Upper lobe of right lung (tissue), 1 donor: ENCODE results near the gene DDX51. TPM values are rescaled to one million over a fixed set of nuclear protein-coding genes. Genes with fewer than 3 reads are reported as not detected.

Source experiments
- ATAC-seq: fragments of 200-7000 bp; cut with Tn5 transposase; one replicate; pipeline ENCODE4 v1.9.1; 2020; ENCODE audit warnings: mild to moderate bottlenecking, moderate library complexity
- DNase-seq: peaks from one replicate; pipeline ENCODE4 v3.0.0-alpha.2; 2020
- H3K27ac ChIP-seq: fragments of 200-600 bp; one replicate; pipeline ENCODE4 v1.8.0; 2022
- H3K27me3 ChIP-seq: fragments of 200-600 bp; one replicate; pipeline ENCODE4 v1.8.0; 2022; ENCODE audit warnings: mild to moderate bottlenecking
- H3K36me3 ChIP-seq: fragments of 200-600 bp; one replicate; pipeline ENCODE4 v1.8.0; 2022
- H3K4me1 ChIP-seq: fragments of 200-600 bp; one replicate; pipeline ENCODE4 v1.8.0; 2022
- H3K4me3 ChIP-seq: fragments of 200-600 bp; one replicate; pipeline ENCODE4 v1.8.0; 2022; ENCODE audit warnings: mild to moderate bottlenecking
- H3K9me3 ChIP-seq: fragments of 200-600 bp; one replicate; pipeline ENCODE4 v1.8.0; 2022
- intact Hi-C: fragments of 100-400 bp; cut with DNase I; formaldehyde crosslinking; loops from one replicate; pipeline ENCODE4 v1.11.0; 2022
- total RNA-seq: library from RNA; stranded (reverse); fragmentation: NEBNext Ultra II Directional; extraction: Animal tissue kit (Norgen Biotek cat#: 25700); gene quantifications from one replicate; pipeline ENCODE4 v1.2.1, GENCODE V29; 2021
- TF ChIP-seq, protein P1 (sequence below): fragments of 200-600 bp; IDR thresholded peaks from one replicate; pipeline ENCODE4 v1.8.0; 2022; ENCODE audit warnings: antibody characterized with exemption
- donor health status: DM: no; HTN: yes; CAD: no; lungs with severe emphysema.

DDX51 gene
- total RNA-seq, 1 donor from 2014 or later, result 16.2 TPM

DNA sequence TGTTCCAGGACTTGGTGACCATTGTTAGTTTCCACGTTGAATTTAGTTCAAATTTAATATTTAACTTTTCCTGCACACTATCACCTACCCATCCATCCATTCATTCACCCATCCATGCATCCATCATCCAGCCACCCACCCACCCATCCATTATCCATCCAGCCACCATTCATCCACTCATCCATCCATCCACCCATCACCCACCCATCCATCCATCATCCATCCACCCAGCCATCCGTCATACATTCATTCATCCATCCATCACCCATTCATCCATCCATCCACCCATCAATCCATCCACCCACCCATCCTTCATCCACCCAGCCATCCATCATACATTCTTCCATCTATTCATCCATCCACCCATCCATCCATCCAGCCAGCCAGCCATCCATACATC is 22.0 kb upstream of the DDX51 start:
- no peak overlapping the region for H3K4me3 ChIP-seq
- TF ChIP-seq, protein P1, sequence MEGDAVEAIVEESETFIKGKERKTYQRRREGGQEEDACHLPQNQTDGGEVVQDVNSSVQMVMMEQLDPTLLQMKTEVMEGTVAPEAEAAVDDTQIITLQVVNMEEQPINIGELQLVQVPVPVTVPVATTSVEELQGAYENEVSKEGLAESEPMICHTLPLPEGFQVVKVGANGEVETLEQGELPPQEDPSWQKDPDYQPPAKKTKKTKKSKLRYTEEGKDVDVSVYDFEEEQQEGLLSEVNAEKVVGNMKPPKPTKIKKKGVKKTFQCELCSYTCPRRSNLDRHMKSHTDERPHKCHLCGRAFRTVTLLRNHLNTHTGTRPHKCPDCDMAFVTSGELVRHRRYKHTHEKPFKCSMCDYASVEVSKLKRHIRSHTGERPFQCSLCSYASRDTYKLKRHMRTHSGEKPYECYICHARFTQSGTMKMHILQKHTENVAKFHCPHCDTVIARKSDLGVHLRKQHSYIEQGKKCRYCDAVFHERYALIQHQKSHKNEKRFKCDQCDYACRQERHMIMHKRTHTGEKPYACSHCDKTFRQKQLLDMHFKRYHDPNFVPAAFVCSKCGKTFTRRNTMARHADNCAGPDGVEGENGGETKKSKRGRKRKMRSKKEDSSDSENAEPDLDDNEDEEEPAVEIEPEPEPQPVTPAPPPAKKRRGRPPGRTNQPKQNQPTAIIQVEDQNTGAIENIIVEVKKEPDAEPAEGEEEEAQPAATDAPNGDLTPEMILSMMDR, result no peak
- H3K36me3 ChIP-seq, result no peaks in the 10 kb centered on the region
- H3K27ac ChIP-seq, result no peak overlapping the region
- H3K27me3 ChIP-seq, result peaks cover 22% of the 10 kb centered on the region
- H3K9me3 ChIP-seq, result no peaks in the 10 kb centered on the region
- intact Hi-C loops, result no loop called here
- peaks cover 13% of the 10 kb centered on the region for H3K4me1 ChIP-seq
- ATAC-seq, result no peak
- DNase-seq, result peak; percentile 3

DNA sequence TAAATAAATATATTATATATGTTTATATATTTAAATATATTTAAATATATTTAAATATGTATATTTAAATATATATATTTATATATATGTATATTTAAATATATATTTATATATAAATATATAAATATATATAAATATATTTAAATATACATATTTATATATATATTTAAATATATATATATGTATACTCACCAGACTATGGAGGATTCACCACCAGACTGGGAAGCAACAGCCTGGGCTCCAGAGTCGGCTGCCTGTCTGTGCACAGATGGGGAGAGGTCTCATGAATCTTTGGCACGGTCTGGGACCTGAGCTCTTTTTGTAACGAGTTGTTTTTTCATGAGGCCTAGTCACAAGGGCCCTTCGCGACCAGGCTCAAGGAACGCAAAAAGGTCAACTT is 21.5 kb upstream of the DDX51 start:
- Histone ChIP-seq H3K9me3 (no peaks in the 10 kb centered on the region), H3K27ac (no peak overlapping the region), H3K36me3 (no peaks in the 10 kb centered on the region), H3K4me1 (peaks cover 13% of the 10 kb centered on the region), H3K4me3 (no peak overlapping the region), H3K27me3 (peaks cover 17% of the 10 kb centered on the region)
- intact Hi-C loops, result no loop called here
- ATAC-seq (no peak), DNase-seq (peak; percentile 19)
- TF ChIP-seq, protein P1, result no peak

DNA sequence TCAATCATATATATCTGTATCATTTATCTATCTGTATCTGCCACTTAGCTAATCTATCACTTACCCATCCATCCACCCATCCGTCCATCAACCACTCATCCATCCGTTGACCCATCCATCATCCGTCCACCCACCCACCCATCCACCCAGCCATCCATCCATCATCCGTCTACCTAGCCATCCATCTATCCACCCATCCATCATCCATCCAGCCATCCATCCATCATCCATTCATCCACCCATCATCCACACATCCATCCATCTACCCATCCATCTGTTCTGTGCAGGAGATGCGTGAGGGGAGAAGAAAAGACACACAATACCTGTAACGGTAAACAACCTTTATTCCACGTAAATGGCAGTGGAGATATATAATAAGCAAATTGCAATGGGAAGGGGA is 20.3 kb upstream of the DDX51 start:
- Histone ChIP-seq H3K27ac (no peak overlapping the region), H3K27me3 (peaks cover 11% of the 10 kb centered on the region), H3K9me3 (no peaks in the 10 kb centered on the region), H3K4me3 (no peak overlapping the region), H3K36me3 (no peaks in the 10 kb centered on the region), H3K4me1 (peaks cover 13% of the 10 kb centered on the region)
- TF ChIP-seq, protein P1, result no peak
- intact Hi-C loops, result no loop called here
- ATAC-seq (no peak), DNase-seq (no peak)

DNA sequence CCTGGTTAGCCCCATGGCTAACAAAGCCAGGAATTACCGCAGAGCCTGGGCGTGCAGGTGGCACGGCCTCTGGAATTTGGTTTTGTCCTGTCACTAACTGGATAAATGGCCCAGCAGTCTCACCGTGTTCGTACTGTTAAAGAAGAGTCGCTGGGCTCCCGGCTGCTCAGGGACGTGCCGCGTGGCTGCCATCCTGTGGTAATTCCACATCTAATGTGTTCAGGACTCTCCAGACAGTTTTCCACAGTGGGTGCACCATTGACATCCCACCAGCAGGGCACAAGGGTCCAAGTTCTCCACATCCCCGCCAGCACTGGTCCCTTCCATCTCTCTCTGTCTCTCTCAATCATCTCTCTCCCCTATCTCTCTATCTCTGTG is 19.8 kb upstream of the DDX51 start:
- intact Hi-C loops, result no loop called here
- Histone ChIP-seq H3K4me1 (peaks cover 13% of the 10 kb centered on the region), H3K9me3 (no peaks in the 10 kb centered on the region), H3K27me3 (peaks cover 8% of the 10 kb centered on the region), H3K36me3 (no peaks in the 10 kb centered on the region), H3K4me3 (no peak overlapping the region), H3K27ac (no peak overlapping the region)
- no peak for ATAC-seq
- TF ChIP-seq, protein P1, result peak; percentile 10
- DNase-seq, result no peak

DNA sequence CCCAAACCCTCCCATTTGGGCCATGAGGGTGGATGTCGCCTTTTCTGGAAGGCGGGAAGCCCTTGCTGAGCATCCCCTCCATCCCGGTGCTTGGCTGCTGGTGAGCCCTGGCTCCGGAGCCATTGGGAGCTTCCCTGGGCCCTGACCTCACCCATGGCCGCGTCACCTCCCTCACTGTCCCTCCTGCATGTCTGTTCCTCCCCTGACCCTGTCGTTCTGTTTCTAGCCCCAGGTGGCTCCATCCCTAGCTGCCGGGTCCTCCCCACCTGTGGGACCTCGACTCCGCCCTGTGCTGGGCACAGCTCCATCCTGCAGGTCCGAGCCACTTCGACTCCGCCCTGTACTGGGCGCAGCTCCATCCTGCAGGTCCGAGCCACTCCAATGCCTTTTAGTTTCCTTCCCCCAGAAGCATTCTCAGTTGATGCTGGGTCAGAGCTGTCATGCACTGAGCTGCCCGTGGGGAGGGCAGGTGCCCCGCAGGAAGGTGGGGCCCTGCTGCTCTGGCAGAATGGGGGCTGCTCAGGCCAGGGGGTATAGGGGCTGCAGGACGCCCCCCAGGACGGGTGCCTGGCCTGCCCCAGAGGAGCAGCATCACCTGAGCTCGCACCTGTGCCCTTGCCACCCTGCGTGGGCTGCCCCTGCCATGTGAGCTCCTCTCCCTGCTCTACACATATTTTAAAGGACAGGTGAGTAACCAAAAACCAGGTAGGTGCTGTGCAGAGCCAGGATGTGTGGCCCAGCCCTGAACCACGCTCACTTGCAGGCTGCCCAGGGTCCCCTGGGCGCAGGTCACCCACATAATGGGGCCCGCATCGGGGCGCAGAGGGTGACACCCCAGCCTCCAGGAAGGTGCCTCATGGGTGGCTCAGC is 19.2 kb upstream of the DDX51 start:
- DNase-seq, result no peak
- Histone ChIP-seq H3K4me1 (peaks cover 13% of the 10 kb centered on the region), H3K27me3 (peaks cover 2% of the 10 kb centered on the region), H3K27ac (no peak overlapping the region), H3K4me3 (peak overlapping the region; percentile 26), H3K9me3 (no peaks in the 10 kb centered on the region), H3K36me3 (no peaks in the 10 kb centered on the region)
- intact Hi-C loops, result no loop called here
- ATAC-seq, result peak; percentile 32
- TF ChIP-seq, protein P1, result no peak
